Liver (tissue), 3 donors: Measurements from ENCODE around the gene P4HB.

Source experiments
- CTCF ChIP-seq: fragments of 150-350 bp; IDR thresholded peaks from 2 replicates; pipeline ENCODE4 v1.5.1; 2017; ENCODE audit warnings: improper control_type of control experiment, low read depth, low read length; ENCODE audit not compliant: missing input control
- HNF4A ChIP-seq, 2 donors: conservative IDR thresholded peaks; 2 replicates each; pipeline ENCODE4 v1.6.1; 2016; ENCODE audit warnings: antibody characterized with exemption in 2 of 2, mild to moderate bottlenecking in 2 of 2
- donor health status: healthy.
- donor health status: healthy.

GRCh38 chr17:81829858-81830257, 30.5 kb downstream of the P4HB start:
- no peak for TF ChIP-seq CTCF
- no peak for TF ChIP-seq HNF4A (conservative IDR thresholded peaks at IDR 0.05)
